WTC11 (cell line): Measurements from ENCODE around the gene ALOXE3. TPM values are rescaled to one million over a fixed set of nuclear protein-coding genes. Genes with fewer than 3 reads are reported as not detected.

ENCODE experiments used
- ATAC-seq: fragments of 200-7000 bp; cut with Tn5 transposase; 2 replicates; pipeline ENCODE4 v1.10.0; 2021; ENCODE audit warnings: mild to moderate bottlenecking, moderate library complexity
- CTCF ChIA-PET: fragments of 300-600 bp; sonication (Branson Sonifier 250); formaldehyde crosslinking; loops from one replicate; lab custom pipeline; 2021; ENCODE audit warnings: antibody characterized with exemption; lab: Charles Lee
- POLR2A ChIA-PET: fragments of 350-600 bp; sonication (Branson Sonifier 250); formaldehyde crosslinking; loops from one replicate; lab custom pipeline; 2021; ENCODE audit warnings: antibody characterized with exemption; lab: Charles Lee
- DNase-seq: peaks from one replicate; pipeline ENCODE4 v3.0.0; 2021; ENCODE audit warnings: low spot score
- H3K27ac Mint-ChIP-seq: 2 replicates; pipeline ENCODE4 v1.8.0; 2021; ENCODE audit warnings: mixed read lengths
- H3K27me3 Mint-ChIP-seq: 2 replicates; pipeline ENCODE4 v1.8.0; 2021; ENCODE audit warnings: low read depth, mild to moderate bottlenecking, moderate library complexity, mixed read lengths
- H3K36me3 Mint-ChIP-seq: 2 replicates; pipeline ENCODE4 v1.8.0; 2021; ENCODE audit warnings: mixed read lengths
- H3K4me1 Mint-ChIP-seq: 2 replicates; pipeline ENCODE4 v1.8.0; 2022; ENCODE audit warnings: mixed read lengths
- H3K4me3 Mint-ChIP-seq: 2 replicates; pipeline ENCODE4 v1.8.0; 2021; ENCODE audit warnings: mild to moderate bottlenecking, moderate library complexity, mixed read lengths
- H3K9me3 Mint-ChIP-seq: 2 replicates; pipeline ENCODE4 v1.8.0; 2021; ENCODE audit warnings: mixed read lengths
- microRNA-seq: library from miRNA; unstranded; fragments of <30 nt; microRNA quantifications from one replicate; pipeline ENCODE4 v1.2.0, GENCODE V29; 2022; ENCODE audit warnings: borderline number of aligned reads
- total RNA-seq: library from RNA; stranded (reverse); gene quantifications from 3 replicates; pipeline ENCODE4 v1.2.3, GENCODE V29; 2021
- TF ChIP-seq, protein P1 (sequence below): fragments of 200-600 bp; IDR thresholded peaks from 2 replicates; pipeline ENCODE4 v1.8.0; 2022; ENCODE audit warnings: antibody characterized with exemption
- TF ChIP-seq, protein P2 (sequence below): sonication (generic); formaldehyde crosslinking; IDR thresholded peaks from 2 replicates; pipeline ENCODE4 v1.8.1; 2022; ENCODE audit warnings: low read depth, missing genetic modification reagents, borderline replicate concordance

The ALOXE3 gene
- total RNA-seq, 1 experiment from 2014 or later: 0.81 TPM

DNA sequence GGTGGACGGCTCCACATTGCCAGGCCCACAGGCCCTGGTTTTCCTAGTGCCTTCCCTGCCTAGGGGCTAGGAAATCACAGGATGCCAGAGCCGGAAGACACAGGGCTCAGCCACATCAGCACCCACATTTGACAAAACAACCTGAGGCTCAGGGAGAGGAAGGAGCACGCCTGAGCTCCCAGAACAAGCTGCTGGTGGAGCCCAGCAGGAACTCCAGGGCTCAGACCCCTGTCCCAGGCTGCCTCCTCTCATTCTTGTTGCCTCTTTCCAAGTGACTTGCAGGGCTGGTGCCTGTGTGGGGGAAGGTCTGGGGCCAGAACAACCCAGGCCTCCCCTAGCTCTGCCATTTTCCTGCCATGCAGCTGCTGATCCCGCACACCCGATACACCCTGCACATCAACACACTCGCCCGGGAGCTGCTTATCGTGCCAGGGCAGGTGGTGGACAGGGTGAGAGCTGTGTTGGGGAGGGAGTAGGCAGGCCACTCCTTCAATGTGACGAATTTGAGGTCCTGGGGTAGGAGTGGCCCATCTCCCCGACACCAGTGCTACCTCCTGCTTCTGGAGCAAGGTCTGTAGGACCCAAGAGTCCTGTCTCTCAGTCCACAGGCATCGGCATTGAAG lies 71.9 kb downstream of the ALOXE3 start:
- Mint-ChIP-seq H3K9me3 (no peaks in the 10 kb centered on the region), H3K27me3 (peaks cover 3% of the 10 kb centered on the region; the same call in 1 of the 2 replicates), H3K4me1 (peaks cover 6% of the 10 kb centered on the region), H3K27ac (no peak overlapping the region), H3K4me3 (no peak overlapping the region), H3K36me3 (no peaks in the 10 kb centered on the region)
- TF ChIP-seq, protein P1, sequence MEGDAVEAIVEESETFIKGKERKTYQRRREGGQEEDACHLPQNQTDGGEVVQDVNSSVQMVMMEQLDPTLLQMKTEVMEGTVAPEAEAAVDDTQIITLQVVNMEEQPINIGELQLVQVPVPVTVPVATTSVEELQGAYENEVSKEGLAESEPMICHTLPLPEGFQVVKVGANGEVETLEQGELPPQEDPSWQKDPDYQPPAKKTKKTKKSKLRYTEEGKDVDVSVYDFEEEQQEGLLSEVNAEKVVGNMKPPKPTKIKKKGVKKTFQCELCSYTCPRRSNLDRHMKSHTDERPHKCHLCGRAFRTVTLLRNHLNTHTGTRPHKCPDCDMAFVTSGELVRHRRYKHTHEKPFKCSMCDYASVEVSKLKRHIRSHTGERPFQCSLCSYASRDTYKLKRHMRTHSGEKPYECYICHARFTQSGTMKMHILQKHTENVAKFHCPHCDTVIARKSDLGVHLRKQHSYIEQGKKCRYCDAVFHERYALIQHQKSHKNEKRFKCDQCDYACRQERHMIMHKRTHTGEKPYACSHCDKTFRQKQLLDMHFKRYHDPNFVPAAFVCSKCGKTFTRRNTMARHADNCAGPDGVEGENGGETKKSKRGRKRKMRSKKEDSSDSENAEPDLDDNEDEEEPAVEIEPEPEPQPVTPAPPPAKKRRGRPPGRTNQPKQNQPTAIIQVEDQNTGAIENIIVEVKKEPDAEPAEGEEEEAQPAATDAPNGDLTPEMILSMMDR: no peak
- TF ChIP-seq, protein P2, sequence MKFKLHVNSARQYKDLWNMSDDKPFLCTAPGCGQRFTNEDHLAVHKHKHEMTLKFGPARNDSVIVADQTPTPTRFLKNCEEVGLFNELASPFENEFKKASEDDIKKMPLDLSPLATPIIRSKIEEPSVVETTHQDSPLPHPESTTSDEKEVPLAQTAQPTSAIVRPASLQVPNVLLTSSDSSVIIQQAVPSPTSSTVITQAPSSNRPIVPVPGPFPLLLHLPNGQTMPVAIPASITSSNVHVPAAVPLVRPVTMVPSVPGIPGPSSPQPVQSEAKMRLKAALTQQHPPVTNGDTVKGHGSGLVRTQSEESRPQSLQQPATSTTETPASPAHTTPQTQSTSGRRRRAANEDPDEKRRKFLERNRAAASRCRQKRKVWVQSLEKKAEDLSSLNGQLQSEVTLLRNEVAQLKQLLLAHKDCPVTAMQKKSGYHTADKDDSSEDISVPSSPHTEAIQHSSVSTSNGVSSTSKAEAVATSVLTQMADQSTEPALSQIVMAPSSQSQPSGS: no peak
- POLR2A ChIA-PET: no interaction called here
- DNase-seq (no peak), ATAC-seq (no peak)
- CTCF ChIA-PET: interaction anchor here (0.7 to 1.6 kb wide), 8 partner anchors 11 to 303 kb away, joined by 3 to 6 read pairs (median 4); partner anchors contain the start of gene CHD3

Small RNAs within 50 kb of the gene (microRNA-seq; reads per million reads assigned to microRNA genes)
- not detected for gene MIR4314
- gene MIR6883: not detected

Other genes starting within 250 kb of the ALOXE3 start
- 38.9 to 42.0 TPM (median 39.5 TPM) in 3 replicates for gene CHD3, start 229.7 kb downstream of the ALOXE3 start, total RNA-seq
- 0.83 to 1.8 TPM (median 0.94 TPM) in 3 replicates for gene RNF227, start 202.2 kb downstream of the ALOXE3 start, total RNA-seq
- gene KCNAB3, start 188.7 kb downstream of the ALOXE3 start, total RNA-seq: 3.2 to 6.7 TPM (median 6.5 TPM) in 3 replicates
- gene TRAPPC1, start 186.6 kb downstream of the ALOXE3 start, total RNA-seq: 99.7 to 135 TPM (median 125 TPM) in 3 replicates
- gene CNTROB, start 186.3 kb downstream of the ALOXE3 start, total RNA-seq: 37.0 to 39.7 TPM (median 38.5 TPM) in 3 replicates
- gene GUCY2D, start 115.9 kb downstream of the ALOXE3 start, total RNA-seq: 0.87 to 1.9 TPM (median 1.1 TPM) in 3 replicates
- 0.22 to 0.87 TPM (median 0.73 TPM) in 3 replicates for gene ALOX15B, start 79.5 kb downstream of the ALOXE3 start, total RNA-seq
- gene ALOX12B, start 30.8 kb downstream of the ALOXE3 start, total RNA-seq: 0.72 to 1.8 TPM (median 0.82 TPM) in 3 replicates
- 3.1 to 3.9 TPM (median 3.7 TPM) in 3 replicates for gene HES7, start 5.6 kb upstream of the ALOXE3 start, total RNA-seq
- gene PER1, start 33.9 kb upstream of the ALOXE3 start, total RNA-seq: 30.6 to 46.9 TPM (median 34.0 TPM) in 3 replicates
- gene VAMP2, start 44.4 kb upstream of the ALOXE3 start, total RNA-seq: 24.1 to 27.4 TPM (median 24.3 TPM) in 3 replicates
- 11.3 to 17.2 TPM (median 11.9 TPM) in 3 replicates for gene TMEM107, start 57.9 kb upstream of the ALOXE3 start, total RNA-seq
- gene BORCS6, start 71.7 kb upstream of the ALOXE3 start, total RNA-seq: 5.0 to 5.6 TPM (median 5.1 TPM) in 3 replicates
- 180 to 215 TPM (median 183 TPM) in 3 replicates for gene AURKB, start 92.1 kb upstream of the ALOXE3 start, total RNA-seq
- gene CTC1, start 129.5 kb upstream of the ALOXE3 start, total RNA-seq: 36.1 to 42.5 TPM (median 40.4 TPM) in 3 replicates
- 229 to 246 TPM (median 229 TPM) in 3 replicates for gene PFAS, start 130.8 kb upstream of the ALOXE3 start, total RNA-seq
- 32.7 to 36.8 TPM (median 34.6 TPM) in 3 replicates for gene RANGRF, start 170.2 kb upstream of the ALOXE3 start, total RNA-seq
- gene SLC25A35, start 176.9 kb upstream of the ALOXE3 start, total RNA-seq: 4.5 to 7.6 TPM (median 5.4 TPM) in 3 replicates
- 1.5 to 2.8 TPM (median 1.8 TPM) in 3 replicates for gene ARHGEF15, start 191.7 kb upstream of the ALOXE3 start, total RNA-seq
- not detected in 3 replicates for gene ODF4, start 221.3 kb upstream of the ALOXE3 start, total RNA-seq